GM12892 (cell line): ENCODE results near the gene HTT.

Source experiments
- DNase-seq: peaks from one replicate; pipeline ENCODE4 v3.0.0; 2011; ENCODE audit not compliant: insufficient read length
- FAIRE-seq: peaks from 2 replicates; lab custom pipeline; 2011; peaks lifted over from hg19 to GRCh38; lab: Jason Lieb, UNC
- POLR2A ChIP-seq: IDR thresholded peaks from 2 replicates; pipeline ENCODE4 v1.6.1; 2011; ENCODE audit warnings: low read depth, low read length, control low read depth
- POLR2AphosphoS5 ChIP-seq: IDR thresholded peaks from 2 replicates; pipeline ENCODE4 v1.6.1; 2011; ENCODE audit warnings: low read depth, low read length, control low read depth
- TAF1 ChIP-seq: IDR thresholded peaks from 2 replicates; pipeline ENCODE4 v1.6.1; 2011; ENCODE audit warnings: low read depth, mild to moderate bottlenecking, control low read depth, low read length, borderline replicate concordance

The HTT gene

GRCh38 chr4:3223346-3223745 lies 148.9 kb downstream of the HTT start:
- DNase-seq (no peak), FAIRE-seq (no peak)
- no peak for TF ChIP-seq POLR2AphosphoS5
- TF ChIP-seq TAF1: no peak
- no peak for TF ChIP-seq POLR2A

- TF ChIP-seq TAF1: no peak
- TF ChIP-seq POLR2A: no peak
- no peak for TF ChIP-seq POLR2AphosphoS5
- FAIRE-seq (no peak), DNase-seq (no peak)
Observed at GRCh38 chr4:3223956-3224748, 149.7 kb downstream of the HTT start.

GRCh38 chr4:3225071-3225850 lies 150.8 kb downstream of the HTT start:
- no peak for TF ChIP-seq POLR2AphosphoS5
- no peak for TF ChIP-seq TAF1
- TF ChIP-seq POLR2A: no peak
- DNase-seq: no peak
- no peak for FAIRE-seq

- FAIRE-seq (no peak), DNase-seq (no peak)
- TF ChIP-seq POLR2A (no peak), POLR2AphosphoS5 (no peak), TAF1 (no peak)
Observed at GRCh38 chr4:3225936-3226335, 151.5 kb downstream of the HTT start.

- no peak for FAIRE-seq
- DNase-seq: no peak
- no peak for TF ChIP-seq POLR2AphosphoS5
- no peak for TF ChIP-seq TAF1
- TF ChIP-seq POLR2A: no peak
Observed at GRCh38 chr4:3226467-3226866, 152.0 kb downstream of the HTT start.

- TF ChIP-seq POLR2AphosphoS5 (no peak), POLR2A (no peak), TAF1 (no peak)
- FAIRE-seq: no peak
- DNase-seq: no peak
Observed at GRCh38 chr4:3226944-3227343, 152.5 kb downstream of the HTT start.

GRCh38 chr4:3227878-3228675 lies 153.6 kb downstream of the HTT start:
- TF ChIP-seq TAF1 (no peak), POLR2AphosphoS5 (no peak), POLR2A (no peak)
- no peak for DNase-seq
- FAIRE-seq: no peak

- FAIRE-seq (peak; percentile 40), DNase-seq (no peak)
- no peak for TF ChIP-seq POLR2AphosphoS5
- no peak for TF ChIP-seq TAF1
- no peak for TF ChIP-seq POLR2A
Observed at GRCh38 chr4:3228881-3229280, 154.4 kb downstream of the HTT start.

GRCh38 chr4:3229328-3229727 lies 154.8 kb downstream of the HTT start:
- FAIRE-seq: no peak
- no peak for TF ChIP-seq TAF1
- no peak for TF ChIP-seq POLR2AphosphoS5
- no peak for TF ChIP-seq POLR2A
- DNase-seq: no peak

- FAIRE-seq (no peak), DNase-seq (no peak)
- TF ChIP-seq POLR2AphosphoS5: no peak
- TF ChIP-seq POLR2A: no peak
- no peak for TF ChIP-seq TAF1
Observed at GRCh38 chr4:3229964-3230363, 155.5 kb downstream of the HTT start.

- FAIRE-seq: no peak
- DNase-seq: no peak
- TF ChIP-seq POLR2A (no peak), POLR2AphosphoS5 (no peak), TAF1 (no peak)
Observed at GRCh38 chr4:3231471-3231870, 157.0 kb downstream of the HTT start.
